NCI-H187 (cell line): ENCODE results near the gene CPNE5.

ENCODE experiments used
- DNase-seq, 2 experiments: peaks; one replicate each; lab custom pipeline; 2025; lab: John Stamatoyannopoulos, UW

Gene CPNE5

GRCh38 chr6:36743538-36744303 lies 95.5 kb downstream of the CPNE5 start:
- no peak for DNase-seq

GRCh38 chr6:36743032-36743431 lies 96.2 kb downstream of the CPNE5 start:
- no peak for DNase-seq

GRCh38 chr6:36742146-36742545 lies 97.1 kb downstream of the CPNE5 start:
- DNase-seq = no peak

GRCh38 chr6:36740818-36741179 lies 98.4 kb downstream of the CPNE5 start:
- no peak for DNase-seq

- no peak for DNase-seq
Observed at GRCh38 chr6:36739947-36740817, 99.1 kb downstream of the CPNE5 start.

GRCh38 chr6:36738108-36738507 lies 101.1 kb downstream of the CPNE5 start:
- DNase-seq = no peak

- no peak for DNase-seq
Observed at GRCh38 chr6:36737043-36737785, 102.0 kb downstream of the CPNE5 start.

- DNase-seq = no peak
Observed at GRCh38 chr6:36735110-36736071, 103.9 kb downstream of the CPNE5 start.

GRCh38 chr6:36734486-36735060 lies 104.7 kb downstream of the CPNE5 start:
- no peak for DNase-seq

GRCh38 chr6:36733300-36733699 lies 105.9 kb downstream of the CPNE5 start:
- DNase-seq = no peak

GRCh38 chr6:36731622-36732310 lies 107.5 kb downstream of the CPNE5 start:
- DNase-seq = no peak

- no peak for DNase-seq
Observed at GRCh38 chr6:36730424-36731380, 108.5 kb downstream of the CPNE5 start.

GRCh38 chr6:36729161-36729524 lies 110.1 kb downstream of the CPNE5 start:
- DNase-seq = no peak

GRCh38 chr6:36728289-36729160 lies 110.7 kb downstream of the CPNE5 start:
- no peak for DNase-seq

GRCh38 chr6:36727505-36728021 lies 111.7 kb downstream of the CPNE5 start:
- DNase-seq = peak; percentile 37 to 52

- DNase-seq = no peak
Observed at GRCh38 chr6:36725581-36725980, 113.7 kb downstream of the CPNE5 start.

- DNase-seq = peak; percentile 36 to 48
Observed at GRCh38 chr6:36724514-36725390, 114.5 kb downstream of the CPNE5 start.
